HepG2 (cell line): ENCODE data around the gene SRD5A1. TPM values are rescaled to one million over a fixed set of nuclear protein-coding genes. Genes with fewer than 3 reads are reported as not detected.
A peak's percentile ranks its signal among the peaks of the same experiment; 100 is the strongest.

Experiments
- ATAC-seq: fragments of 200-7000 bp; cut with Tn5 transposase; 3 replicates; pipeline ENCODE4 v1.9.1; 2020; ENCODE audit warnings: mild to moderate bottlenecking, moderate library complexity
- BruUV-seq: library from RNA; stranded (reverse); fragments of 400-500 nt; replicated peaks from 2 replicates; lab custom pipeline; 2021; lab: Mats Ljungman, UMichigan
- CTCF ChIA-PET: fragments of 300-600 bp; formaldehyde crosslinking; extraction: SDS; loops from one replicate; lab custom pipeline; 2021; ENCODE audit warnings: low total read pairs, inconsistent platforms, low intra/inter-chr PET ratio; lab: Yijun Ruan, JAX
- POLR2A ChIA-PET: fragments of 350-600 bp; sonication (Branson Sonifier 250); formaldehyde crosslinking; loops from one replicate; lab custom pipeline; 2020; ENCODE audit warnings: antibody characterized with exemption, inconsistent platforms; lab: Yijun Ruan, JAX
- DNase-seq: peaks from one replicate; pipeline ENCODE4 v3.0.0-alpha.2; 2015; ENCODE audit warnings: low spot score
- FAIRE-seq: peaks from 3 replicates; lab custom pipeline; 2011; peaks lifted over from hg19 to GRCh38; lab: Jason Lieb, UNC
- H2AFZ ChIP-seq: one replicate; pipeline ENCODE4 v1.6.1; 2011; ENCODE audit warnings: low read length, inconsistent platforms
- H3K27ac ChIP-seq: fragments of 300-600 bp; 3 replicates; pipeline ENCODE4 v1.8.0; 2011; ENCODE audit warnings: mixed run types, mild to moderate bottlenecking, mixed read lengths, low read length, inconsistent platforms; ENCODE audit not compliant: insufficient read depth; ENCODE audit errors: extremely low read length
- H3K27me3 ChIP-seq, 2 experiments: fragments of 200-600 bp in 1 of 2; 2 replicates in 1 of 2; 3 replicates in 1 of 2; pipeline versions ENCODE4 v1.6.0 to v1.8.0; 2011; ENCODE audit warnings: low read length in 2 of 2, mild to moderate bottlenecking in 2 of 2, moderate library complexity in 2 of 2, inconsistent platforms in 1 of 2; ENCODE audit not compliant: insufficient read depth in 2 of 2, control insufficient read depth in 1 of 2
- H3K36me3 ChIP-seq, 2 experiments: fragments of 200-600 bp in 1 of 2; replicated peaks in 1 of 2; 2 replicates in 1 of 2; 3 replicates in 1 of 2; pipeline versions ENCODE4 v1.5.1 to v1.8.0; 2011; ENCODE audit warnings: low read length in 2 of 2, inconsistent platforms in 1 of 2; ENCODE audit not compliant: insufficient read depth in 2 of 2, control insufficient read depth in 1 of 2
- H3K4me1 ChIP-seq: 2 replicates; pipeline ENCODE4 v1.5.1; 2012; ENCODE audit warnings: low read length, inconsistent platforms; ENCODE audit not compliant: insufficient read depth
- H3K4me2 ChIP-seq: 2 replicates; pipeline ENCODE4 v1.6.0; 2011; ENCODE audit warnings: low read depth, low read length, inconsistent platforms
- H3K4me3 ChIP-seq, 3 experiments: fragments of 200-600 bp in 1 of 3; sonication (generic), shearing (Covaris generic) in 1 of 3; replicated peaks in 1 of 3; 2 replicates each; pipeline ENCODE4 v1.5.1; 2011 to 2016; ENCODE audit warnings: low read length in 3 of 3, inconsistent platforms in 2 of 3, low read depth in 2 of 3, mild to moderate bottlenecking in 2 of 3, control low read depth in 1 of 3, mixed read lengths in 1 of 3; ENCODE audit not compliant: insufficient read depth in 1 of 3
- H3K79me2 ChIP-seq: one replicate; pipeline ENCODE4 v1.6.1; 2011; ENCODE audit warnings: low read length, inconsistent platforms; ENCODE audit not compliant: insufficient read depth
- H3K9ac ChIP-seq: 2 replicates; pipeline ENCODE4 v1.6.0; 2011; ENCODE audit warnings: mild to moderate bottlenecking, low read depth, low read length, inconsistent platforms; ENCODE audit not compliant: insufficient read depth
- H3K9me3 ChIP-seq: 2 replicates; pipeline ENCODE4 v1.5.1; 2012; ENCODE audit warnings: mild to moderate bottlenecking, low read length
- H4K20me1 ChIP-seq: 2 replicates; pipeline ENCODE4 v1.6.0; 2011; ENCODE audit warnings: inconsistent platforms, mild to moderate bottlenecking, low read length, moderate library complexity; ENCODE audit not compliant: insufficient read depth
- ATAD3A ChIP-seq: sonication (generic); formaldehyde crosslinking; IDR thresholded peaks from 2 replicates; pipeline ENCODE4 v1.4.0; 2020; ENCODE audit warnings: missing genetic modification reagents
- BORCS8-MEF2B ChIP-seq: sonication (generic); formaldehyde crosslinking; IDR thresholded peaks from 2 replicates; pipeline ENCODE4 v1.8.0; 2022; ENCODE audit warnings: mild to moderate bottlenecking, missing genetic modification reagents
- FOXC1 ChIP-seq: sonication (generic); formaldehyde crosslinking; IDR thresholded peaks from 2 replicates; pipeline ENCODE4 v1.8.0; 2022; ENCODE audit warnings: mild to moderate bottlenecking, missing genetic modification reagents, borderline replicate concordance
- NCOA2 ChIP-seq: sonication (generic); formaldehyde crosslinking; IDR thresholded peaks from 2 replicates; pipeline ENCODE4 v1.8.0; 2022; ENCODE audit warnings: inconsistent platforms
- SKI ChIP-seq: fragments of 450-650 bp; IDR thresholded peaks from one replicate; pipeline ENCODE4 v1.6.1; 2018; ENCODE audit warnings: mild to moderate bottlenecking; ENCODE audit not compliant: partially characterized antibody
- TOE1 ChIP-seq: sonication (generic); formaldehyde crosslinking; IDR thresholded peaks from 2 replicates; pipeline ENCODE4 v1.4.0; 2020; ENCODE audit warnings: mild to moderate bottlenecking, missing genetic modification reagents
- TRIM22 ChIP-seq: fragments of 450-650 bp; IDR thresholded peaks from 2 replicates; pipeline ENCODE4 v1.6.1; 2017
- USF2 ChIP-seq, 2 experiments: sonication (generic) in 1 of 2; formaldehyde crosslinking in 1 of 2; IDR thresholded peaks; 2 replicates each; pipeline versions ENCODE4 v1.5.1 to v1.6.1; 2011 to 2020; ENCODE audit warnings: borderline replicate concordance in 1 of 2, low read depth in 1 of 2, low read length in 1 of 2, mild to moderate bottlenecking in 1 of 2, missing genetic modification reagents in 1 of 2, moderate library complexity in 1 of 2
- ZBED4 ChIP-seq: sonication (generic); formaldehyde crosslinking; IDR thresholded peaks from 2 replicates; pipeline ENCODE4 v1.4.0; 2020; ENCODE audit warnings: missing genetic modification reagents, borderline replicate concordance
- ZBTB20 ChIP-seq: sonication (generic); formaldehyde crosslinking; IDR thresholded peaks from 2 replicates; pipeline ENCODE4 v1.8.1; 2023; ENCODE audit warnings: missing genetic modification reagents, low read depth, mild to moderate bottlenecking, borderline replicate concordance
- ZFP82 ChIP-seq: sonication (generic); formaldehyde crosslinking; IDR thresholded peaks from 2 replicates; pipeline ENCODE4 v1.5.1; 2020; ENCODE audit warnings: mild to moderate bottlenecking, missing genetic modification reagents, borderline replicate concordance
- ZNF207 ChIP-seq: fragments of 450-650 bp; IDR thresholded peaks from 2 replicates; pipeline ENCODE4 v1.6.1; 2016; ENCODE audit warnings: antibody characterized with exemption, borderline replicate concordance
- ZNF598 ChIP-seq: sonication (generic); formaldehyde crosslinking; IDR thresholded peaks from 2 replicates; pipeline ENCODE4 v1.5.1; 2020; ENCODE audit warnings: mild to moderate bottlenecking, missing genetic modification reagents, borderline replicate concordance
- ZNF713 ChIP-seq: sonication (generic); formaldehyde crosslinking; IDR thresholded peaks from 2 replicates; pipeline ENCODE4 v1.4.0; 2020; ENCODE audit warnings: mild to moderate bottlenecking, missing genetic modification reagents
- ZNF841 ChIP-seq: sonication (generic); formaldehyde crosslinking; IDR thresholded peaks from 2 replicates; pipeline ENCODE4 v1.8.1; 2023; ENCODE audit warnings: missing genetic modification reagents, borderline replicate concordance
- WGBS: methylation state at CpG from one replicate; pipeline ENCODE4 v1.1.6; 2017; ENCODE audit warnings: low lambda C conversion rate; 5-methylcytosine and 5-hydroxymethylcytosine counted together
- in situ Hi-C: cut with HindIII; loops from 2 replicates; pipeline ENCODE4 v1.10.0; 2017; ENCODE audit warnings: low pct_unique_long_range_greater_than_20kb; ENCODE audit not compliant: extremely low pct_ligation_motif_present
- intact Hi-C: fragments of 100-400 bp; cut with micrococcal nuclease; formaldehyde crosslinking; loops from one replicate; pipeline ENCODE4 v1.10.0; 2022; ENCODE audit not compliant: unreplicated experiment
- polyA plus RNA-seq, 8 experiments: library from polyadenylated mRNA; depleted of rRNA in 3 of 8; stranded (reverse) in 7 of 8; unstranded in 1 of 8; fragments of >200 nt; fragmentation: Illumina TruSeq in 4 of 8; extraction: Trizol in 4 of 8; gene quantifications; 2 replicates each; pipeline versions ENCODE4 v1.2.1 to v1.2.3, GENCODE V29; 2011 to 2016; ENCODE audit warnings: low read depth in 4 of 8, missing spikeins in 1 of 8, mixed read lengths in 1 of 8; ENCODE audit not compliant: insufficient read depth in 1 of 8
- total RNA-seq, 5 experiments: library from RNA; depleted of rRNA; stranded (reverse); fragments of >200 nt; fragmentation: Illumina TruSeq; extraction: Trizol; gene quantifications; 2 replicates each; pipeline ENCODE4 v1.2.3, GENCODE V29; 2016; ENCODE audit warnings: low read depth in 1 of 5

The SRD5A1 gene
- total and polyA plus RNA-seq, 2 of the 13 experiments (the other 11 are each of a cell fraction or from before 2014, with no cell fraction given): 6.1 to 9.9 TPM

GRCh38 chr5:6680922-6681321, 47.7 kb downstream of the SRD5A1 start (continued):
- TF ChIP-seq USF2 (IDR thresholded peaks at IDR 0.05; ENCODE audit: low read depth, low read length) (no peak), USF2 (CRISPR knock-in tag; IDR thresholded peaks at IDR 0.05; ENCODE audit: borderline replicate concordance) (no peak), ZNF841 (CRISPR knock-in tag) (no peak), BORCS8-MEF2B (CRISPR knock-in tag) (no peak), ZBTB20 (CRISPR knock-in tag) (no peak)

- H3K79me2 ChIP-seq: no peaks in the 10 kb centered on the region
- intact Hi-C loops: no loop called here
- no peaks in the 10 kb centered on the region; the same call in 1 of the 2 replicates for H3K4me1 ChIP-seq
- no peak overlapping the region for H3K4me2 ChIP-seq
- H2AFZ ChIP-seq: no peak overlapping the region
- POLR2A ChIA-PET: no interaction called here
- no peak for DNase-seq
- H3K27ac ChIP-seq: no peak overlapping the region
- H3K9me3 ChIP-seq: no peaks in the 10 kb centered on the region; the same call in 1 of the 2 replicates
- H3K9ac ChIP-seq: no peak overlapping the region
- 24% methylated on average over 2 of the region's 2 CpGs for WGBS
- CTCF ChIA-PET: no interaction called here
- H4K20me1 ChIP-seq: no peaks in the 10 kb centered on the region
- ATAC-seq: no peak
- no peaks in the 10 kb centered on the region; a peak in 1 of 5 replicates for H3K27me3 ChIP-seq
- FAIRE-seq: no peak
- TF ChIP-seq SKI: no peak
- TF ChIP-seq ZFP82 (CRISPR knock-in tag): no peak
- no peak for TF ChIP-seq NCOA2 (CRISPR knock-in tag)
- TF ChIP-seq ZBED4 (CRISPR knock-in tag): no peak
- TF ChIP-seq TRIM22: 0 out of 2 replicates have a peak, but pooled peaks have one; percentile 53
- peak; percentile 59; the same call in 1 of the 2 replicates for TF ChIP-seq ZNF207
- TF ChIP-seq ATAD3A (CRISPR knock-in tag): no peak
- no peak for TF ChIP-seq ZNF713 (CRISPR knock-in tag)
- no peak for TF ChIP-seq ZNF598 (CRISPR knock-in tag)
- no peak for TF ChIP-seq TOE1 (CRISPR knock-in tag)
- no peak for TF ChIP-seq FOXC1 (CRISPR knock-in tag)
- TF ChIP-seq, all 625 proteins: peak for 2
- in situ Hi-C loops: no loop called here
- BruUV-seq: no TSS peak
- H3K36me3 ChIP-seq: no peaks in the 10 kb centered on the region
- H3K4me3 ChIP-seq: no peak overlapping the region
Observed at GRCh38 chr5:6681682-6682081, 48.4 kb downstream of the SRD5A1 start.
